Endometrium (tissue), 2 donors: ENCODE data around the gene SRF.

Experiments used
- FAIRE-seq: peaks from 2 replicates; lab custom pipeline; 2012; peaks lifted over from hg19 to GRCh38; lab: Jason Lieb, UNC
- donor health status: control.
- donor health status: control.

Gene SRF

GRCh38 chr6:43183441-43183840, 12.4 kb downstream of the SRF start:
- FAIRE-seq = no peak

DNA sequence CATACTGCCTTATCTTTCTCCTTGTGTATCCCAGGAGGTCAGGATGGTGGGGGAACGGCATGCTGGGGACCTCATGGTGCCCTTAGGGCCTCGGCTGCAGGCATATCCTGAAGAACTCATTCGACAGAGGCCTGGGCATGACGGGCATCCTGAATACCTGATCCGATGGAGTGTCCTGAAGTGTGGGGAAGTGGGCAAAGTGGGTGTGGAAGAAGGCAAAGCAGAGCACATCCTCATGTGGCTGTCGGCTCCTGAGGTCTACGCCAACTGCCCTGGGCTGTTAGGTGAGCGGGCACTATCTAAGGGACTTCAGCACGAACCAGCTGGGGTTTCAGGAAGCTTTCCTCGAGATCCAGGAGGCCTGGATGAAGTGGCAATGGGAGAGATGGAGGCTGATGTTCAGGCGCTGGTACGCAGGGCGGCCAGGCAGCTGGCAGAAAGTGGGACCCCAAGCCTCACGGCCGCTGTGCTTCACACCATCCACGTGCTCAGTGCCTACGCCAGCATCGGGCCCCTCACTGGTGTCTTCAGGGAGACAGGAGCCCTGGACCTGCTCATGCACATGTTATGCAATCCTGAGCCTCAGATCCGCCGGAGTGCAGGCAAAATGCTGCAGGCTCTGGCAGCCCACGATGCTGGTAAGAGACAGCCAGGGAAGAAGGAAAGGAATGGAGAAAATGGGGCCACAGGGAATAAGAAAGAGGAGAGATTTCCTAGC, 13.4 kb downstream of the SRF start:
- FAIRE-seq = no peak

- no peak for FAIRE-seq
These were observed 14.4 kb downstream of the SRF start for GRCh38 chr6:43185391-43185985.

GRCh38 chr6:43186019-43186418, 14.9 kb downstream of the SRF start:
- no peak for FAIRE-seq

DNA sequence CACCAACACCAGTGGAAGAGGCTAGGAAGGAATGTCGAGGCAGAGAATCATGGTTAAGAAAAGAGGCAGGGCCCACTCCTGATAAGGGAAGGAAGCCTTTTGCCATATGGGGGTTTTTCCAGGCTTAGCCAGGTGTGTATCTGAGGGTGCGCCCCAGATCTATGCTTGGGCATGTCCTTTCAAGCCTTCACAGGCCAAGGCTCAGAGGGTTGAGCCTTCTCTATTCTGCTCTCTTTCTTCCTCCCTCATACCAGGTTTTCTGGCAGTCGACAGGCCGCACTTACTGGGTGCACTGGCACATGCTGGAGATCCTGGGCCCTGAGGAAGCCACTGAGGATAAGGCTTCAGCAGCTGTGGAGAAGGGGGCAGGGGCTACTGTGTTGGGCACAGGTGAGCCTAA, 15.6 kb downstream of the SRF start:
- no peak for FAIRE-seq

GRCh38 chr6:43187821-43188220, 16.8 kb downstream of the SRF start:
- FAIRE-seq = no peak

DNA sequence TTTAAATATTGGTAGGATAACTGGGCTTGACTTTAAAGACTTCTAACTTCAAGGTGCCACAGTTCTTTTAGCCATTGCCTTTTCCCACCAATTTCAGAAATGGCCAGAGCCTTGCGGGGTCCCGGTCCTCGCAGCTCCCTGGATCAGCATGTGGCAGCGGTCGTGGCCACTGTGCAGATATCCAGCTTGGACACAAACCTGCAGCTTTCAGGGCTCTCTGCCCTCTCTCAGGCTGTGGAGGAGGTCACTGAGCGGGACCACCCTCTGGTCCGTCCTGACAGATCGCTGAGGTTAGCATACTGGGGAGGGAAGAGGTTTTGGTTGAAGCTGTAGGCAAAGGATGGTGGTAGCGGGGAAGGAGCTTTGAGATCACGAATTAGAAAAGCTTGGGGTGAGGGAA, 17.4 kb downstream of the SRF start:
- no peak for FAIRE-seq

GRCh38 chr6:43189776-43190304, 18.8 kb downstream of the SRF start:
- no peak for FAIRE-seq

DNA sequence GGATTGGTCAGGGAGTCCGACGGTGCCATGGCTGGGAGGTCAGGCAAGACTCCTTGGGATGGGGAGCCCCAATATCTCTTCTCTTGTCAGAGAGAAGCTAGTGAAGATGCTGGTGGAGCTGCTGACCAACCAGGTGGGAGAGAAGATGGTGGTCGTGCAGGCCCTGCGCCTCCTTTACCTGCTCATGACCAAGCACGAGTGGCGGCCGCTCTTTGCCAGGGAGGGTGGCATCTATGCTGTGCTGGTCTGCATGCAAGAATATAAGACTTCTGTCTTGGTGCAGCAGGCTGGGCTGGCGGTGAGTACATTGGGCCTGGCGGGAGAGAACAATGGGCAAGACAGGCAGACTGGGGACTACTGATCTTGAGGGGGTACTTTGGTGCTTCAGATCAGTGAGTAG, 21.8 kb downstream of the SRF start:
- FAIRE-seq = no peak

- no peak for FAIRE-seq
These were observed 22.9 kb downstream of the SRF start for GRCh38 chr6:43193929-43194328.

- FAIRE-seq = no peak
These were observed 25.3 kb downstream of the SRF start for GRCh38 chr6:43196337-43196736.

DNA sequence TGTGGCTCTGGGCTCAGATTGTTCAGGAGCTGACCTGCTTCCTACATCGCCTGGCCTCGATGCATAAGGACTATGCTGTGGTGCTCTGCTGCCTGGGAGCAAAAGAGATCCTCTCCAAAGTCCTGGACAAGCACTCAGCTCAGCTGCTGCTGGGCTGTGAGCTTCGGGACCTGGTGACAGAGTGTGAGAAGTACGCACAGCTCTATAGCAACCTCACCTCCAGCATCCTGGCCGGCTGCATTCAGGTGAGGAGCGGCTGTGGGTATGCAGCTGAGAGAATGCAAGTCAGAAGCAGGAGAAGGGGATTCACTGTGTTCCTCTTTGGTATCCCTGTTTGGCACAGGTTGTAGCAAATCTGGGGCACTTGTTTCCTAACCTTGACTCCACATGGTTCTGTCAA, 28.8 kb downstream of the SRF start:
- FAIRE-seq = no peak

DNA sequence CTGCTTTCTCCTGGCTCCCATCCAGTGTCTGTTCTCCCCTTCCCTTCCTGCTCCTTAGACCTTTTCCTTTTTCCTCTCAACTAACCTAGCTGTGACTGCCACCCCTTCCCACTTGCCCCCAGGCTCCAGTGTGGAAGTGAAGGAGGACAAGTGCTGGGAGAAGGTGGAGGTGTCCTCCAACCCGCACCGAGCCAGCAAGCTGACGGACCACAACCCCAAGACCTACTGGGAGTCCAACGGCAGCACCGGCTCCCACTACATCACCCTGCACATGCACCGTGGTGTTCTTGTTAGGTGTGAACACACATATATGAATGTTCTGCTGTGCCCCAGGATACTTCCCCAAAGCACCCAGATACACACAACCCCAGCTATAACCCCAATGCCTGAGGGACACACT, 29.5 kb downstream of the SRF start:
- no peak for FAIRE-seq

- FAIRE-seq = no peak
These were observed 31.4 kb downstream of the SRF start for GRCh38 chr6:43202451-43202850.

DNA sequence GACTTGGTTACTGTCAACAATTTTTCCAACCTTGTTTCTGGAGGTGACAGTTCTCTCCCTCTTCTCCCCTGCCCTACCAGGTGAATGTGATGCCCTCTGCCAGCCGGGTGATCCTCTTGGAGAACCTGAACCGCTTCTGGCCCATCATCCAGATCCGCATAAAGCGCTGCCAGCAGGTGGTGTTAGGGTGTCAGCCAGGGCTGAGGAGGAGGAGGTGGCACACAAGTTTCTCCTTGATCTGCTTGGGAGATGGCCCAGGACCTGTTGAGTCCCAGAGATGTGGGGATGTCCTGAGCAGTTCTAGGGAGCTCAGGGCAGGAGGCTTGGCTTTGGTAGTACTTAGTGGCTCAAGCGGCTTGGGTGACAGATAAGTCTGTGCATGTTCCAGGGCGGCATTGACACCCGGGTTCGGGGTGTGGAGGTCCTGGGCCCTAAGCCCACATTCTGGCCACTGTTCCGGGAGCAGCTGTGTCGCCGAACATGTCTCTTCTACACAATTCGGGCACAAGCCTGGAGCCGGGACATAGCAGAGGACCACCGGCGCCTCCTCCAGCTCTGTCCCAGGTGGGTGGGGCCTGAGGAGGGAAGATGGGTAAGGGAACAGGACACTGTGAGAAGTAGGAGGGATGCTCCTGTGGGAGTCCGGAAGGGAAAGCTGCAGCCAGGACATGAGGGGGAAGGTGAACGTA, 32.1 kb downstream of the SRF start:
- FAIRE-seq = no peak

GRCh38 chr6:43203718-43204095, 32.6 kb downstream of the SRF start:
- no peak for FAIRE-seq

- no peak for FAIRE-seq
These were observed 33.4 kb downstream of the SRF start for GRCh38 chr6:43204271-43205105.

GRCh38 chr6:43205849-43206248, 34.8 kb downstream of the SRF start:
- FAIRE-seq = no peak

GRCh38 chr6:43207286-43207685, 36.2 kb downstream of the SRF start:
- peak; percentile 35 for FAIRE-seq

GRCh38 chr6:43211955-43212354, 40.9 kb downstream of the SRF start:
- no peak for FAIRE-seq

GRCh38 chr6:43213431-43213830, 42.4 kb downstream of the SRF start:
- no peak for FAIRE-seq

DNA sequence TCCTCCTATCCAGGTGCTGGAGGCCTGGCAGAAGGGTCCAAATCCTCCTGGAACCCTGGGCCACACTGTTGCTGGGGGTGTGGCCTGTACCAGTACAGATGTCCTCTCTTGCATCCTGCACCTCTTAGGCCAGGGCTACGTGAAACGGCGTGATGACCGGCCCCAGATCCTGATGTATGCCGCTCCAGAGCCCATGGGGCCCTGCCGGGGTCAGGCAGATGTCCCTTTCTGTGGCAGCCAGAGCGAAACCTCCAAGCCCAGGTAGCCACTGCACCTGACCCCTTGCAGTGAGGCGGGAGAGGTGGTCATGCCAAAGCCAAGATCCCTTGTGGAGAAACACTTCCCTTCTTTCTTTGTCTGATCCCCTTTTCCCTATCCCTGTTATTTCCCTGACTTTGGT, 44.0 kb downstream of the SRF start:
- no peak for FAIRE-seq

GRCh38 chr6:43216200-43216599, 45.1 kb downstream of the SRF start:
- FAIRE-seq = no peak
